ENCODE data around the gene MYOD1. TPM values are rescaled to one million over a fixed set of nuclear protein-coding genes. Genes with fewer than 3 reads are reported as not detected.

Gene MYOD1
- total RNA-seq, 4 donors from 2014 or later, result not detected

DNA sequence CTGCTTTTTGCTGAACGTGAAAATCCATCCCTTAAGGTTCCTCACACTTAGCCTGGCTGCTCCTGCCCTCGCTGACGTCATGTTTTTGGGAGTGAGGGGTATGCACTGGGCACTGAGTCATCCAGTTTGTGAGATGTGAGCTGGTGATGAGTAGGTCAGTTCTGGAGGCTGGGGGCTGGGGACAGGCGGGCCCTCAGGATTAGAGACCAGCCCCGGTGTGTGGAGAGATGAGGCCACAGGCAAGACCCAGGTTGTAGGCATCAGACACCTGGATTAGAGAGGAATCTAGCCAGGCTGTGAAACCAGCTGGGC, 24.4 kb downstream of the MYOD1 start:
- in situ Hi-C loops (cut with MboI; ENCODE audit: low pct_ligation_motif_present in 1 of 4, low pct_unique_long_range_greater_than_20kb in 1 of 4, low sequenced_read_pairs in 3 of 4) (no loop called here), intact Hi-C loops (cut with DNase I; ENCODE audit: low total_unique reads) (no loop called here)
- Histone ChIP-seq H3K4me1 (no peaks in the 10 kb centered on the region), H3K4me3 (no peak overlapping the region), H3K9me3 (no peaks in the 10 kb centered on the region), H3K36me3 (no peaks in the 10 kb centered on the region), H3K27me3 (peaks cover 28% of the 10 kb centered on the region), H3K27ac (no peak overlapping the region)
- WGBS, 2 donors (ENCODE audit: low coverage in 1 of 2), result 81 to 82% methylated on average over 2 to 5 of the region's 5 CpGs
- DNase-seq, result no peak
- no peak for TF ChIP-seq POLR2AphosphoS5 (IDR thresholded peaks at IDR 0.05)
- TF ChIP-seq POLR2A (IDR thresholded peaks at IDR 0.05), result no peak
- no peak for TF ChIP-seq EP300 (IDR thresholded peaks at IDR 0.05; ENCODE audit: low read depth)
- TF ChIP-seq, protein P1, sequence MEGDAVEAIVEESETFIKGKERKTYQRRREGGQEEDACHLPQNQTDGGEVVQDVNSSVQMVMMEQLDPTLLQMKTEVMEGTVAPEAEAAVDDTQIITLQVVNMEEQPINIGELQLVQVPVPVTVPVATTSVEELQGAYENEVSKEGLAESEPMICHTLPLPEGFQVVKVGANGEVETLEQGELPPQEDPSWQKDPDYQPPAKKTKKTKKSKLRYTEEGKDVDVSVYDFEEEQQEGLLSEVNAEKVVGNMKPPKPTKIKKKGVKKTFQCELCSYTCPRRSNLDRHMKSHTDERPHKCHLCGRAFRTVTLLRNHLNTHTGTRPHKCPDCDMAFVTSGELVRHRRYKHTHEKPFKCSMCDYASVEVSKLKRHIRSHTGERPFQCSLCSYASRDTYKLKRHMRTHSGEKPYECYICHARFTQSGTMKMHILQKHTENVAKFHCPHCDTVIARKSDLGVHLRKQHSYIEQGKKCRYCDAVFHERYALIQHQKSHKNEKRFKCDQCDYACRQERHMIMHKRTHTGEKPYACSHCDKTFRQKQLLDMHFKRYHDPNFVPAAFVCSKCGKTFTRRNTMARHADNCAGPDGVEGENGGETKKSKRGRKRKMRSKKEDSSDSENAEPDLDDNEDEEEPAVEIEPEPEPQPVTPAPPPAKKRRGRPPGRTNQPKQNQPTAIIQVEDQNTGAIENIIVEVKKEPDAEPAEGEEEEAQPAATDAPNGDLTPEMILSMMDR (IDR thresholded peaks at IDR 0.05), result no peak

DNA sequence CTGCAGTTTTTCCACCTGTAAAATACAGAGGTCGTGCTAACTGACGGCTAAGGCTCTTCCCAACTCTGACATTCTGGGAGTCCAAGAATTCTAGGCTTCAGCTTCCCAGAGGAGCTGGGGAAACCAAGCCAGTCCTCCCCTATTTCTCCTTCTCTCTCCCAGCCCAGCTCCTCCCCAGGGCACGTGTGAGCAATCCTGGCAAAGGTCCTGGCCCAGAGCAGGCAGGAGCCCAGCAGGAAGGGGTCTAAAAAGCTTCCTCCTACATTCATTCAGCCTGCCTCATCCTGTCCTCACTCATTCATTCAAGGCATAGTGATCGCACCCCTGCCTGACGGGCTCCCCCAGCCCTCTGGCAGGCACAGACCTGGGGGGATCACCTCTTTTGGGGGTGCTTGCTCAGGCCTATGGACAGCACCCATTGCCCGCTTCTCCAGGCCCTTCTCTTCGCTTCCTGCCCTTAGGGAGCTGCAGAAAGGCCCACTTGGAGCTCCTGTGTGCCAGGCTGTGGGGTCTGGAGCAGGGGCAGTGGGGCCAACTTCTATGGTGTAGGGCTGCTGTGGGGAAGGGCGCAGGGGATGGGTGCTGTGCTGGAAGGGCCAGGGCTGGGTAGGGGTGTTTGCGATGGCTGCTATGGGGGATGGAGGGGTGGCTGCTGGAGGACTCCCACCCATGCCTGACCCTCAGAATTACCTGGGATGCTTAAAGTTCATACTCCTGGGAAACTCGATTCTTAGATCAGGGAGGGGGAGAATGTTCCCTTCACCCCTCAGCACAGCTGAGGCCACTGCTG, 25.0 kb downstream of the MYOD1 start:
- in situ Hi-C loops (cut with MboI; ENCODE audit: low pct_ligation_motif_present in 1 of 4, low pct_unique_long_range_greater_than_20kb in 1 of 4, low sequenced_read_pairs in 3 of 4), result no loop called here
- H3K9me3 ChIP-seq, result no peaks in the 10 kb centered on the region
- H3K4me3 ChIP-seq, result no peak overlapping the region
- no peak overlapping the region for H3K27ac ChIP-seq
- intact Hi-C loops (cut with DNase I; ENCODE audit: low total_unique reads), result no loop called here
- no peak for DNase-seq
- peaks cover 22% of the 10 kb centered on the region for H3K27me3 ChIP-seq
- H3K4me1 ChIP-seq, result no peaks in the 10 kb centered on the region
- H3K36me3 ChIP-seq, result no peaks in the 10 kb centered on the region
- WGBS, 2 donors (ENCODE audit: low coverage in 1 of 2), result 68 to 81% methylated on average over 3 to 9 of the region's 10 CpGs
- TF ChIP-seq EP300 (IDR thresholded peaks at IDR 0.05; ENCODE audit: low read depth), result no peak
- TF ChIP-seq POLR2A (IDR thresholded peaks at IDR 0.05), result no peak
- TF ChIP-seq, protein P1 (IDR thresholded peaks at IDR 0.05), result no peak
- TF ChIP-seq POLR2AphosphoS5 (IDR thresholded peaks at IDR 0.05), result no peak

DNA sequence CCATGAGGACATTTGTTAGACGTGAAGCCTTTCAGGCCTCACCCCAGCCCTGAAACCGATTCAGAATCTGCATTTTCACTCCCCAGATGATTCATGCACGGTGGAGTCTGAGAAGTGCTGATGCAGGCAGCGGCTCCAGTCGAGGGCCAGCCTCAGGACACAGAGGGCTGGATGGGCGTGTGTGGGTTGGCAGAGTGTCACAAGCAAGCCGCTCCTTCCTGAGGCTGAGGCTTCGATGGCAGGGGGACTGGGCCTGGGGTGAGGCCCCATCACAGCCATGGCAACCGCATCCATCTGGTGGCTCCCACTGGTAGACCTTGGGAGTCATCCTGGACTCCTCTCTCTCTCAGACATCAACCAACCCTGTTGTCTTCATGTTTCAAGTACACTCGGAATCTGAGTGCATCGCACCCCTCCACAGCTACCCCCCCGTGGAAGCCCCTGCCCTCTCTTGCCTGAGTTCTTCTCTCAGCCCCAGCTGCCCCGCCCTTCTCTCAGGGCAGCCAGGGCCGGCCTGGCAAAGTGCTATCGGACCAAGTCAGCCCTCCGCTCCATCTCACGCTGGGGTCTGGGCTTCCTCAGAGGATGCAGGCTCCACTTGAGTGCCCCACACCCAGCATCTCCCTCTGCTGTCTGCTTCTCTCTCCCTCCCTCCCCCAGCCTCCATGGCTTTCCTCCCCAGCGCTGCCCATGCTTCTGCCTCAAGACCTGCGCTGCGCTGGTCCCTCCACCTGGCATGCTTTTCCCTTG, 25.8 kb downstream of the MYOD1 start:
- Histone ChIP-seq H3K36me3 (no peaks in the 10 kb centered on the region), H3K4me3 (no peak overlapping the region), H3K27me3 (peaks cover 15% of the 10 kb centered on the region), H3K4me1 (no peaks in the 10 kb centered on the region), H3K27ac (no peak overlapping the region), H3K9me3 (no peaks in the 10 kb centered on the region)
- TF ChIP-seq POLR2AphosphoS5 (IDR thresholded peaks at IDR 0.05), result no peak
- TF ChIP-seq POLR2A (IDR thresholded peaks at IDR 0.05), result no peak
- no peak for TF ChIP-seq EP300 (IDR thresholded peaks at IDR 0.05; ENCODE audit: low read depth)
- TF ChIP-seq, protein P1 (IDR thresholded peaks at IDR 0.05), result no peak
- no peak for DNase-seq
- intact Hi-C loops (cut with DNase I; ENCODE audit: low total_unique reads), result no loop called here
- in situ Hi-C loops (cut with MboI; ENCODE audit: low pct_ligation_motif_present in 1 of 4, low pct_unique_long_range_greater_than_20kb in 1 of 4, low sequenced_read_pairs in 3 of 4), result no loop called here
- 82 to 100% methylated on average over 1 to 20 of the region's 20 CpGs for WGBS, 2 donors (ENCODE audit: low coverage in 1 of 2)

DNA sequence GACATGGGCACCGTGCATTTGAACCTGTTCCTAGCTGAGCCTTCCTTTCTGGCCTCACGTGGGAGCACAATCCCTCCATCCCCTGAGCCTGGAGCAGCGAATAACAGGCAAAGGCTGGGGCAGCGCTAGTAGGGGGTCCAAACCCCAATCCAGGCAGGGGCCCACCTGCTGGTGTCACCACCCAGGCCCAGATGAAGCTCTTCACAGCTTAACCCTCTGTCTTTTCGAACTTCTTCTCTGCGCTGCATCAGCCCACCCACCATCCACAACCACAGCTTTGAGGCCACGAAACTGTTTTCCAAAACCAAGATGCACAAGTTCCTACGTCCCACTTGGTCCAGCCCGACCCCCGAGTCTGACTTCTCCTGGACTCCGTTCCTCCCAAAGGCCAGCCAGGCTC, 26.7 kb downstream of the MYOD1 start:
- H3K4me1 ChIP-seq, result no peaks in the 10 kb centered on the region
- H3K4me3 ChIP-seq, result no peak overlapping the region
- intact Hi-C loops (cut with DNase I; ENCODE audit: low total_unique reads) (no loop called here), in situ Hi-C loops (cut with MboI; ENCODE audit: low pct_ligation_motif_present in 1 of 4, low pct_unique_long_range_greater_than_20kb in 1 of 4, low sequenced_read_pairs in 3 of 4) (no loop called here)
- DNase-seq, result no peak
- H3K9me3 ChIP-seq, result no peaks in the 10 kb centered on the region
- H3K27me3 ChIP-seq, result peaks cover 6% of the 10 kb centered on the region
- no peak for TF ChIP-seq POLR2A (IDR thresholded peaks at IDR 0.05)
- no peak for TF ChIP-seq POLR2AphosphoS5 (IDR thresholded peaks at IDR 0.05)
- TF ChIP-seq, protein P1 (IDR thresholded peaks at IDR 0.05), result no peak
- TF ChIP-seq EP300 (IDR thresholded peaks at IDR 0.05; ENCODE audit: low read depth), result no peak
- no peaks in the 10 kb centered on the region for H3K36me3 ChIP-seq
- H3K27ac ChIP-seq, result no peak overlapping the region
- WGBS, 2 donors (ENCODE audit: low coverage in 1 of 2), result 72 to 76% methylated on average over 7 to 11 of the region's 11 CpGs

Measured in transverse colon (tissue), 4 donors.